Measurements from ENCODE around the gene KCNT1.

GRCh38 chr9:135779571-135779970 is 77.6 kb downstream of the KCNT1 start:
- TF ChIP-seq CTCF (IDR thresholded peaks at IDR 0.05; ENCODE audit: poor library complexity) = no peak
- TF ChIP-seq EZH2phosphoT487 (IDR thresholded peaks at IDR 0.05; ENCODE audit: low read depth, severe bottlenecking, unreplicated experiment) = no peak

All from hepatocyte (in vitro differentiated cells).